Heart right ventricle (tissue), 16 donors: ENCODE results near the gene TCF7L2. TPM values are rescaled to one million over a fixed set of nuclear protein-coding genes. Genes with fewer than 3 reads are reported as not detected.

Experiments used
- ATAC-seq, 8 donors: fragments of 200-7000 bp; cut with Tn5 transposase; one replicate each; pipeline ENCODE4 v1.9.1; 2020; ENCODE audit warnings: mild to moderate bottlenecking in 8 of 8, moderate library complexity in 8 of 8, moderate number of reproducible peaks in 1 of 8
- DNase-seq, 2 donors: peaks; one replicate each; pipeline ENCODE4 v3.0.0-alpha.2; 2020
- H3K27ac ChIP-seq, 10 donors: fragments of 200-600 bp; sonication (generic) in 2 of 10; one replicate each; pipeline versions ENCODE4 v1.5.0 to v1.8.0; 2020 to 2022; ENCODE audit warnings: mild to moderate bottlenecking in 3 of 10
- H3K27me3 ChIP-seq, 7 donors: fragments of 200-600 bp; one replicate each; pipeline ENCODE4 v1.8.0; 2021 to 2022; ENCODE audit warnings: mild to moderate bottlenecking in 2 of 7
- H3K36me3 ChIP-seq, 9 donors: fragments of 200-600 bp; sonication (generic) in 1 of 9; one replicate each; pipeline versions ENCODE4 v1.5.0 to v1.8.0; 2020 to 2022; ENCODE audit warnings: mild to moderate bottlenecking in 2 of 9
- H3K4me1 ChIP-seq, 9 donors: fragments of 200-600 bp; sonication (generic) in 1 of 9; one replicate each; pipeline versions ENCODE4 v1.5.0 to v1.8.0; 2020 to 2022; ENCODE audit warnings: mild to moderate bottlenecking in 4 of 9
- H3K4me3 ChIP-seq, 10 donors: fragments of 200-600 bp; sonication (generic) in 2 of 10; one replicate each; pipeline versions ENCODE4 v1.5.0 to v1.8.0; 2020 to 2022; ENCODE audit warnings: mild to moderate bottlenecking in 7 of 10, moderate library complexity in 2 of 10
- H3K9me3 ChIP-seq, 11 donors: fragments of 200-600 bp in 10 of 11; sonication (generic) in 2 of 11; one replicate each; pipeline versions ENCODE4 v1.5.0 to v1.8.0; 2013 to 2022; ENCODE audit warnings: mild to moderate bottlenecking in 2 of 11, control low read depth in 1 of 11, moderate library complexity in 1 of 11
- WGBS, 2 donors: extraction: QIAGEN DNeasy Blood & Tissue Kit; methylation state at CpG; one replicate each; pipeline ENCODE4 v1.1.7; 2013; ENCODE audit warnings: inconsistent platforms in 1 of 2; 5-methylcytosine and 5-hydroxymethylcytosine counted together
- intact Hi-C, 10 donors: fragments of 100-400 bp; cut with DNase I; formaldehyde crosslinking; loops; one replicate each; pipeline versions ENCODE4 v1.11.1 to v1.14.2; 2022
- polyA plus RNA-seq, 2 donors: library from polyadenylated mRNA; stranded (reverse); fragments of 200-250 nt; gene quantifications; one replicate each; pipeline ENCODE4 v1.2.3, GENCODE V29; 2013
- total RNA-seq, 10 donors: library from RNA; stranded (reverse); fragmentation: NEBNext Ultra II Directional in 3 of 10; extraction: Animal tissue kit (Norgen Biotek cat#: 25700) in 3 of 10; gene quantifications; one replicate each; pipeline versions ENCODE4 v1.2.1 to v1.2.4, GENCODE V29; 2021 to 2023
- TF ChIP-seq, protein P1 (sequence below), 9 donors: fragments of 200-600 bp; sonication (generic) in 2 of 9; IDR thresholded peaks; one replicate each; pipeline versions ENCODE4 v1.5.0 to v1.8.0; 2021 to 2022; ENCODE audit warnings: antibody characterized with exemption in 9 of 9, mild to moderate bottlenecking in 5 of 9, moderate library complexity in 1 of 9
- donor health status: Arrhythmogenic right ventricular cardiomyopathy.
- donor health status: ischemic (EF 13 %, LVEDD 7.1; RV severe dilation, severe dysfunction).
- donor health status: healthy with polysubstance abuse.
- donor health status: DM: no; HTN: yes; CAD: no.
- donor health status: DM: no; HTN: no; CAD: no.
- donor health status: ischemic (EF 25% LVEDD 6.9; RV normal size, moderate dysfunction).
- donor health status: ischemic (EF 25% LVEDD 5.7; RV mildly dilated, moderate dysfunction).
- donor health status: healthy.
- donor health status: DM: yes; HTN: yes; CAD: no.
- donor health status: Ischemic cardiomyopathy.
- donor health status: ischemic (EF 35%, LVEDD 5.7; RV mildly dilated, moderate dysfunction).
- donor health status: nonischemic (EF 11% LVEDD 7.7; RV severe dilation, severe dysfunction).
- donor health status: DM: yes; HTN: yes; CAD: no.
- donor health status: PGD.
- donor health status: ischemic (EF 29% LVEDD 5.4; RV normal size, mild dysfunction).
- donor health status: nonischemic (EF 23%, LVEDD 6.1; RV moderate dilation, normal function).

The TCF7L2 gene
- total and polyA plus RNA-seq, 12 donors, result 3.6 to 15.8 (median 11.8) TPM

DNA sequence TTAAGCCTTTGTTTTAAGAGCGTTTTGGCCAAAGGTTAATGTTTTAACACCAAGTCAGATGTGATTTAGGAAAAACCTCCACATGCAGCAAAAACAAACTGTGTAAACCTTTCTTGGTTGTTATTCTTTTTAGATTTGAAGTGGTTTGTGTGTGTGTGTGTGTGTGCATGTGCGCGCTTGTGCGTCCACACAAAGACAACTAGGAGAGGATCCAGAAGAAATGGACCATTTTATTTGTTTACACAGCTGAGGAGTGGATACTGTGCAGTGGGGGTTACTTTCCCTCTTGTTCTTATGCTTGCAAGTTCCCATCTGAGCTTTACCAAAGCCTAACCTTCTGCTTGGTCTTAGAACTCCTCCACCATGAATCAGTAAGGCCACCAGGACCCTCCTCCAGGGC is 20.0 kb downstream of the TCF7L2 start:
- TF ChIP-seq, protein P1, sequence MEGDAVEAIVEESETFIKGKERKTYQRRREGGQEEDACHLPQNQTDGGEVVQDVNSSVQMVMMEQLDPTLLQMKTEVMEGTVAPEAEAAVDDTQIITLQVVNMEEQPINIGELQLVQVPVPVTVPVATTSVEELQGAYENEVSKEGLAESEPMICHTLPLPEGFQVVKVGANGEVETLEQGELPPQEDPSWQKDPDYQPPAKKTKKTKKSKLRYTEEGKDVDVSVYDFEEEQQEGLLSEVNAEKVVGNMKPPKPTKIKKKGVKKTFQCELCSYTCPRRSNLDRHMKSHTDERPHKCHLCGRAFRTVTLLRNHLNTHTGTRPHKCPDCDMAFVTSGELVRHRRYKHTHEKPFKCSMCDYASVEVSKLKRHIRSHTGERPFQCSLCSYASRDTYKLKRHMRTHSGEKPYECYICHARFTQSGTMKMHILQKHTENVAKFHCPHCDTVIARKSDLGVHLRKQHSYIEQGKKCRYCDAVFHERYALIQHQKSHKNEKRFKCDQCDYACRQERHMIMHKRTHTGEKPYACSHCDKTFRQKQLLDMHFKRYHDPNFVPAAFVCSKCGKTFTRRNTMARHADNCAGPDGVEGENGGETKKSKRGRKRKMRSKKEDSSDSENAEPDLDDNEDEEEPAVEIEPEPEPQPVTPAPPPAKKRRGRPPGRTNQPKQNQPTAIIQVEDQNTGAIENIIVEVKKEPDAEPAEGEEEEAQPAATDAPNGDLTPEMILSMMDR (IDR thresholded peaks at IDR 0.05), result no peak
- no peak overlapping the region for H3K4me3 ChIP-seq
- DNase-seq, result no peak
- peaks cover 3 to 40% (median 16%) of the 10 kb centered on the region in 9 donors for H3K4me1 ChIP-seq
- no peak for ATAC-seq
- no peaks in the 10 kb centered on the region for H3K9me3 ChIP-seq
- no peaks in the 10 kb centered on the region for H3K27me3 ChIP-seq
- H3K27ac ChIP-seq, result no peak overlapping the region
- WGBS, 2 donors, result 85 to 90% methylated on average over 4 of the region's 4 CpGs
- peaks cover 0 to 39% (median 5%) of the 10 kb centered on the region in 9 donors for H3K36me3 ChIP-seq
- intact Hi-C loops, result no loop called here

DNA sequence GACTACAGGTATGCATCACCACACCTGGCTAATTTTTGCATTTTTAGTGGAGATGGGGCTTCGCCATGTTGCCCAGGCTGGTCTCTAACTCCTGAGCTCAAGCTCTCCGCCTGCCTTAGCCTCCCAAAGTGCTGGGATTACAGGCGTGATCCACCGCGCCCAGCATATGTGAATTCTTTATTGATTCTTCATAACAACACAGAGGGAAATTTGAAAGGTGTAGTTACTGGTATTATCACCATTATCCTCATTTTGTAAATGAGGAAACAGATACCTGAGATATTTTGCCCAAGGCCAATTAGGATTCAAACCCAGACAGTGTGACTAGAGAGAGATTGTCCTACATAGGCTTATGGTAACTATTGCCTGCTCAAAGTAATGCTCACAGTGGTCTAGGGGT is 22.6 kb downstream of the TCF7L2 start:
- intact Hi-C loops, result no loop called here
- Histone ChIP-seq H3K4me3 (no peak overlapping the region), H3K4me1 (peaks cover 0 to 15% (median 0%) of the 10 kb centered on the region in 9 donors), H3K27me3 (no peaks in the 10 kb centered on the region), H3K9me3 (no peaks in the 10 kb centered on the region), H3K27ac (no peak overlapping the region), H3K36me3 (peaks cover 0 to 40% (median 5%) of the 10 kb centered on the region in 9 donors)
- TF ChIP-seq, protein P1 (IDR thresholded peaks at IDR 0.05), result no peak
- DNase-seq (no peak), ATAC-seq (no peak)
- WGBS, 2 donors, result 99% methylated on average over 5 of the region's 5 CpGs

DNA sequence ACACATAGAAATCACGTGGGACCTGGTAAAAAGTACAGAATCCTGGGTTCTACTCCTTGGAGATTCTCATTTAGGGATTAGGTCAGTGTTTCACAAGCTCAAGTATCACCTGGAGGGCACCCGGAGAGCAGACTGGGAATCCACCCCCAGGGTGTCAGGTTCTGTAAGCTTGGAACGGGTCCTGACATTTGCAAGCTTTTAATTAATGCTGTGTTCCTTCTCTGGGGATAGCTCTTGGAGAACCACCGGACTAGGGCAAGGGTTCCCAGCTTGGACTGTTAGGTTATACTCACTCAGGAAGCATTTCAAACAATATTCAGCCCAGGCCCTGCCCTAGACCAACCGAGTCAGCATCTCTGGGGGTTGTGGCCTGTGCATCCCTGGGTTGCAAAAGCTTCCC is 23.0 kb downstream of the TCF7L2 start:
- ATAC-seq, result no peak
- TF ChIP-seq, protein P1 (IDR thresholded peaks at IDR 0.05), result no peak
- H3K36me3 ChIP-seq, result peaks cover 0 to 39% (median 5%) of the 10 kb centered on the region in 9 donors

DNA sequence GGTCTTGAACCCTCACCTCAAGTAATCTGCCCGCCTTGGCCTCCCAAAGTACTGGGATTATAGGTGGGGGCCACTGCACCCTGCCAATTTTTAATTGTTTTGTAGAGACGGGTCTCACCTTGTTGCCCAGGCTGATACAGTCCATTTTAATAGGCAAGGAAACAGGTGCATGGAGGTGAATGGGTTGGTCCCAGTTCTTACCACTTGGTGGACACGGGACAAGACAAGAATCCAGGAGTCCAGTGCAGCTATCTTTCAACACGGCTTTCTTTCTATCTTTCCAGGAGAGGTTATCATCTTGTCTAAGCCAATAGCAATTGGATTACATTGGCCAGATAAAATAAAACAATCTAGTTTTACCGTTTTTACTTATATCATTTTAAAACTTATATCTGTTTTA is 23.8 kb downstream of the TCF7L2 start:
- no peak for ATAC-seq
- no peak overlapping the region for H3K27ac ChIP-seq
- intact Hi-C loops, result no loop called here

More for the DNA sequence above, 23.0 kb downstream of the TCF7L2 start:
- WGBS, 2 donors, result 91 to 93% methylated on average over 5 of the region's 5 CpGs
- intact Hi-C loops, result no loop called here
- no peaks in the 10 kb centered on the region for H3K9me3 ChIP-seq
- H3K27ac ChIP-seq, result no peak overlapping the region
- no peak for DNase-seq
- no peaks in the 10 kb centered on the region for H3K27me3 ChIP-seq
- peaks cover 0 to 15% (median 0%) of the 10 kb centered on the region in 9 donors for H3K4me1 ChIP-seq
- no peak overlapping the region for H3K4me3 ChIP-seq

More for the DNA sequence above, 23.8 kb downstream of the TCF7L2 start:
- H3K27me3 ChIP-seq, result no peaks in the 10 kb centered on the region
- H3K9me3 ChIP-seq, result no peaks in the 10 kb centered on the region
- H3K36me3 ChIP-seq, result peaks cover 0 to 31% (median 5%) of the 10 kb centered on the region in 9 donors
- TF ChIP-seq, protein P1 (IDR thresholded peaks at IDR 0.05), result no peak
- H3K4me3 ChIP-seq, result no peak overlapping the region
- no peak for DNase-seq
- H3K4me1 ChIP-seq, result peaks cover 0 to 15% (median 0%) of the 10 kb centered on the region in 9 donors
- WGBS, 2 donors, result 90 to 92% methylated on average over 5 of the region's 5 CpGs
